HG02763 (cell line): ENCODE measurements around the gene WWOX.

Source experiments
- ATAC-seq: cut with Tn5 transposase; IDR thresholded peaks from one replicate; pipeline ENCODE4 v1.9.1; 2021; ENCODE audit warnings: mild to moderate bottlenecking, moderate library complexity; ENCODE audit not compliant: unreplicated experiment

The WWOX gene

DNA sequence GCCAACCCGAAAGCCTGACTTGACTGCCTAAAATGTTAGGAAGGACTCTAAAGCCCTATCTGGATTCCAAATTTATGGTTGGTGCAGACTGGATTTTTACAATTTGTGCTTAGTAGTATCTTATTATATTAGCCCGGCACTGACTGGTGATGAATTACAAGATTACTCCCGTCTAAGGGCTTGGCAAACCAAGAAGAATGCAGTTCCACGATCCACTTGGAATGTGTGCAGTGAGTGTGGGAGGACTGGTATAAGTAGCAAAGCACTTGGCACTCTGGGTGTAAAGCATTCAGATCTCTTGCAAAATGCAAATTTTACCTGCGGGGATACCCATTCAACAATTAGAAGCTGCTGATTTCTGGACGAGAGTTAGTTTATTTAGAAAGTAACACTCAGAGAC, 961.7 kb downstream of the WWOX start:
- ATAC-seq, result no peak

GRCh38 chr16:79062336-79062735, 962.9 kb downstream of the WWOX start:
- ATAC-seq, result no peak

GRCh38 chr16:79062821-79063220, 963.4 kb downstream of the WWOX start:
- no peak for ATAC-seq

- ATAC-seq, result no peak
Observed at GRCh38 chr16:79064256-79064972, 965.0 kb downstream of the WWOX start.

- ATAC-seq, result no peak
Observed at GRCh38 chr16:79066561-79066960, 967.1 kb downstream of the WWOX start.

DNA sequence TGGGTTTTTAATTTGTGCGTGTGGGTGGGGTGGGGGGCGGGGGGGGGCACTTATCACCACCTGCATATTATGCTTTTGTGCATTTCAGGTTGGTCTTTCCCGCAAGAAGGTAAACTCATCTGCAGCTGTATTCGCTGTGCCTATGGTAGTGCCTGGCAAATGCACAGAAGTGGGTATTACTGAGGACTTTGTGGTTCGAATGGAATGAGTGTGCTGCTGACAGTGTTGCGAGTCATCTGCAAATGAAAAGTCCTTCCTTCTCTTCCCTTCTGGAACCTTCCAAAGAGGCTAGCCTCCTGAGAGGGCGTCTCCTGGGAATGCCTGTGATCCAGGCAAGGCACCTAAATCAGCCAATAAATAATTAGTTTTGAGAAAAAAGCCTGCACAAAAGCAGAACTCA, 968.1 kb downstream of the WWOX start:
- no peak for ATAC-seq

DNA sequence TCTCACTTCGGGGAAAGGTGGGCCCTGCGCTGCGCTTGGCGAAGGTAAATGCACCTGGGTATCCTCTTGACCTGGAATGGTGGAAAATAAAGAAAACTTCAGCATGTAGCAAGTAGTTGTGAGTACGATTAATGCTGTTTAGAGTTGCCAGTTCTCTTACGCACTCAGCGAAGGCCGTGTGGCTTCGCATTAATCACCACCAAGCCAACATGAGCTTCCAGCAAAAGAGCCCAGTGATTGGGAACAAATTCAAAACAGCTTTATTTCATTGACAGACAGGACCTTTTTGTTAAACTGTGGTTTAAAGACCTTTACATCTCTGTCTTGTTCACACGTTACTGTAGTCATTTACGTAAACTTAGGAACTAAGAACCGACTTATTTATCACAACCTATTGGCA, 969.7 kb downstream of the WWOX start:
- ATAC-seq, result no peak

- ATAC-seq, result no peak
Observed at GRCh38 chr16:79069633-79070032, 970.2 kb downstream of the WWOX start.

GRCh38 chr16:79071424-79071823, 972.0 kb downstream of the WWOX start:
- no peak for ATAC-seq

- ATAC-seq, result no peak
Observed at GRCh38 chr16:79072517-79072916, 973.1 kb downstream of the WWOX start.

DNA sequence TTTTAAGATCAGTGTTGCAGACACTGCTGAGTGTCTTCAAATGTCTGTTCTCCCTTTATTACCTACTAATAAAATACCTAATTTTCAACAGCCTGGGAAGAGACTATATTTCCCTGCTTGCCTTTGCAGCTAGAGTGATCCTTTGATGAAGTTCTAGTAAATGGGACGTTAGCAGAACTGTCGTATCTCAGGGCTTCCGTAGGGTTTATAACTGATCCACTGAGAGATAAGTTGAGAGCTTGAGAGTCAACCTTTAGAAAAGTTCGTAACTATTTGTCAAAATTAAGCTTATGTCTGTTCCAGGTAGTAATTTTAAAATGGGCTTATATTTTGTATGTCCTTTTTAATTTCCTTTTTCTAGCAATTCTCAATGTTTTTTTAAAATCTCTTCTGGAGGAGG, 974.1 kb downstream of the WWOX start:
- ATAC-seq, result no peak

DNA sequence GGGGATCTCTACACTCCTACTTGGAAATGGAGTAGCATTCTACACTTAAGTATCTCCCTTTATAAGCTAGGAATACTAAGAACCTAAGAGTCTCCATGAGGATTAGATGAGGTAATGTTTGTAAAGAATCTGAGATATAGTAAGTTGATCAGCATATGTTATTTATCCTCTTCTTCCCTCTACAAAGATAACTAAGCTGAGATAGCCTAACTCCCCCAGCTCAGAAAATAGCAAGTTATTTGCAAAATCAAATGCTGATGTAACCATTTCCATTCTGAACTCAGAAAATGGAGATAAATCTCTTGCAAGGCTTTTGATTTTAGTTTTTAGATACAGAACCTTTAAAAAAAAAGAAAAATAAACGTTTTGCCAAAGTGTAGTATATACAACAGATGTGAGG, 975.1 kb downstream of the WWOX start:
- no peak for ATAC-seq

GRCh38 chr16:79074951-79075350, 975.5 kb downstream of the WWOX start:
- no peak for ATAC-seq

- no peak for ATAC-seq
Observed at GRCh38 chr16:79076047-79076767, 976.8 kb downstream of the WWOX start.

DNA sequence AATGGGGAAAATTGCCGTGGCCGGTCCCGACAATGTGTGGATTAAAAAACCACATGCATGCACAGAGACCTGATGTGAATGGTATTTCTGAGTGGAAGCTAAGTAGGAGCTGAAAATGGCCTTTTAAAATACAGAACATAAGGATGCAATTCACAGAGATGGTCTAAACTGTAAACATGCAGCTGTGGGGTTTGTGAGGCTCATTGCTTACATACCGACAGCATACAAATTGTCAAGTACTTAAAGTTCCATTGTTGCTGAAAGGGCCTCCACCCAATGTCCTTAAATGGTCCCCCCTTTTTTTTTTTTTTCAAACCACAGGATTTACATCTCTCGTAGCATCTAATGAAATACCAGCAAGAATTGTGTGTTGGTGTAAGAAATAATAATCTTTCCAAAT, 977.9 kb downstream of the WWOX start:
- no peak for ATAC-seq

- no peak for ATAC-seq
Observed at GRCh38 chr16:79079656-79080420, 980.4 kb downstream of the WWOX start.

- ATAC-seq, result no peak
Observed at GRCh38 chr16:79081297-79082066, 982.0 kb downstream of the WWOX start.

DNA sequence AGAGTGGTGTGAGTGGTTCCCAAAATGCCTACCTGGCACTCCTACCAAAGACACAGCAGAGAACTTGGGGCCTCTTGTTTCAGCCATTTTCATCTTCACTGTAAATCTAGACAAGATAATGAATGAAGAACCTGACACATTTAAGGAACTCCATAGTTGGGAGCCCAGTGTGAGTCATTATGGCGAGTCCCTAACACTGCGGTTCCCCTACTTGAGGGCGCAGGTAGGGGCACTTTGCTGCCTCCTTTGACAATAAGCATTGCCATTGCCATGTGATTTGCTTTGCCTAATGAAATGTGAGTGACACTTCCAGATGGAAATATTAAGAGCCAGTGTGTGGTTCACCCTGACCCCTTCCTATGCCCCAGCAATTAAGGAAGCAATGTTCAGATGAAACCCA, 983.5 kb downstream of the WWOX start:
- ATAC-seq, result no peak

- no peak for ATAC-seq
Observed at GRCh38 chr16:79083508-79084299, 984.2 kb downstream of the WWOX start.

DNA sequence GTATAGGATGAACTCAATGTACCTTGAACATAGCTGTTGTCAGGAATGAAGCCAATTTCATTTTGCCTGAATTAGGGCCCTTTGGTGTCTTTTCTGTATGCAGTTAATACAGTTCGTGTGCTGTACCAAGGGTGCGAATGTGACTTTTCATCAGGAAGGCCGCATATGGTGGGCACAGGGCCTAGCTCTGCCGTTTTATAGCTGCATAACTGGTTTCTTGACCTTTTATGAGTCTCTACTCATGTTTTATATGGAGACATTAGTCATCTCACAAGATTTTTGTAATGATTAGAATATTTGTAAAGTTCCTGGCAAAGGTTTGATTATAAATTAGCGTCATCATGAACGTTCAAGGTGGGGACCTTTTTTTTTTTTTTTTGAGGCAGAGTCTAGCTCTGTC, 989.5 kb downstream of the WWOX start:
- no peak for ATAC-seq
